ENCODE data around the gene VPS25.
"Not testable (repeated sequence)": the region's sequence is repeated elsewhere in the genome, so short reads cannot be mapped to it uniquely, and the experiment has no call there.

The VPS25 gene

DNA sequence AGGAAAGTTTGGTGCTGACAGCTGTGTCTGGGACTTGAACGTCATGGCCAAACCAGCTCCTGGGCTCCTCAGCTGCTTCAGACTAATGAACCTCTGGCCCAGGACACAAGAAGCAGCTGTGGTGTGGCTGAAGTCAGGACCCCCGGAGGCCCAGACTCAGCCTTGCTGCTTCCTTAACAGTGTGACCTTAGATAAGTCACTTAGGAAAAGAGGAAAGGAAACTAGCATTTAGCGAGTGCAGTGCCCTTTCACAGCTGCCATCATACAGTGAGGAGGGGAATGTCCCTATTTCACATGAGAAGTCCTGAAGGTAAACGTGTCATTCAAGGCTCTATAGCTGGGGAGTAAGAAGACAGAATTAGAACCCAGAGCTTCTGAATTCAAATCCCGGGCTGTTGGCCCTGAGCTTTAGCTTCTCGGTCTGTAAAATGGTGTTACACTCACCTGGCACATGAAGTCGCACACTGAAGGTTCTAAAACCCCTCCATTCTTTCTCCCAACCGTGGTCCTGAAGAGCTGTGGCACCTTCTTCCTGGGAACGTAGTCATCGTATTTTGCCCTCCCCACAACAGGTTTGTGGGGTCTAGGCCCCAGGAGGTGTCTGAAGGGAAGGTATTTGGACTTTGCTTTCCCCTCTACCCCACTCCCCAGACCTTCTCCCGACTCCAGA lies 13.1 kb upstream of the VPS25 start:
- Histone ChIP-seq H3K27ac (peak overlapping the region in 1 of 2 donors; percentile 77), H3K4me3 (peak overlapping the region; percentile 70)
- no peak for DNase-seq (ENCODE audit: low spot score)
- TF ChIP-seq, protein P1, sequence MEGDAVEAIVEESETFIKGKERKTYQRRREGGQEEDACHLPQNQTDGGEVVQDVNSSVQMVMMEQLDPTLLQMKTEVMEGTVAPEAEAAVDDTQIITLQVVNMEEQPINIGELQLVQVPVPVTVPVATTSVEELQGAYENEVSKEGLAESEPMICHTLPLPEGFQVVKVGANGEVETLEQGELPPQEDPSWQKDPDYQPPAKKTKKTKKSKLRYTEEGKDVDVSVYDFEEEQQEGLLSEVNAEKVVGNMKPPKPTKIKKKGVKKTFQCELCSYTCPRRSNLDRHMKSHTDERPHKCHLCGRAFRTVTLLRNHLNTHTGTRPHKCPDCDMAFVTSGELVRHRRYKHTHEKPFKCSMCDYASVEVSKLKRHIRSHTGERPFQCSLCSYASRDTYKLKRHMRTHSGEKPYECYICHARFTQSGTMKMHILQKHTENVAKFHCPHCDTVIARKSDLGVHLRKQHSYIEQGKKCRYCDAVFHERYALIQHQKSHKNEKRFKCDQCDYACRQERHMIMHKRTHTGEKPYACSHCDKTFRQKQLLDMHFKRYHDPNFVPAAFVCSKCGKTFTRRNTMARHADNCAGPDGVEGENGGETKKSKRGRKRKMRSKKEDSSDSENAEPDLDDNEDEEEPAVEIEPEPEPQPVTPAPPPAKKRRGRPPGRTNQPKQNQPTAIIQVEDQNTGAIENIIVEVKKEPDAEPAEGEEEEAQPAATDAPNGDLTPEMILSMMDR (IDR thresholded peaks at IDR 0.05) = no peak

DNA sequence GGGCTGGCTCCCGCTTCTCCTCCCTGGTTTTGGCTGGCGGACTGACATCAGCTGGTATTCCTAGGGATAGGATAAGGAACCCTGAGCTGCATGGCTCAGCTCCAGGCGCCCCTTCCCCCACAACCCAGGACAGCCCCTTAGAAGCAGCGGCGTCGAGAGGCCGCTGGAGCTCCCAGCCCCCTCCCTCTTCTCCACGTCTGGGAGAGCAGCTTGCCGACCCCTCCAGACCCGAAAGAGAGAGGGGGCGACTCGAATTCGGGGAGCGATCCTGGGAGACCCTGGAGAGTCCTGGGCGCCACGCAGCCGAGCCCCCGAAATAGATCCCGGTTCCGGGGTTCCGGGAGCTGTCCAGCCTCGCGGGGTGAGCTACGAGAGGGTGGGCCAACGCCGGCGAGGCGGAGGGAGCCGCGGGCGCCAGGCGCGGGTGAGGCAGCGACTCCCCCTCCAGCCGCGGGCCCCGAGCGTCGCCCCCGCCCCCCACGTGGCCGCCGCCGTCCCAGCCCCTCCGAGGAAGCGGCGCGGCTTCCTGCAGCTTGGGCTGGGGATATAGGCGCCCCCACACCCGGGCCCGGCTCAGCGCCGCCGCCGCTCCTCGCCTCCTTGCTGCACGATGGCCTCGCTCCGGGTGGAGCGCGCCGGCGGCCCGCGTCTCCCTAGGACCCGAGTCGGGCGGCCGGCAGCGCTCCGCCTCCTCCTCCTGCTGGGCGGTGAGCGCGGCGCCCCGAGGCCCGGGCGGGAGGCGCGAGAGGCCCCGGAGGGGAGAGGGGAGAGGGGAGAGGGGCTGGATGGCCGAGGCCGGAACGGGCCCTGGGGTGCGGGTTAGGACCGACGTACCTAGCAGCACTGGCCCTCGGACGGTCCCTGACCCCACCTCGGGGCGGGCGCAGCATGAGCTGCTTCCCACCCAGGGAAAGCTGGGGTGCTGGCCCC lies 12.3 kb upstream of the VPS25 start, which contains the start of gene RAMP2:
TSS of gene RAMP2 (plus strand) at position 576 of the 930 bp plus-strand sequence. CDS start at position 611, 35 bp downstream.
- Histone ChIP-seq H3K27ac (peak within 1 kb of the TSS; percentile 13 to 77), H3K4me3 (peak within 1 kb of the TSS; percentile 70)
- DNase-seq (ENCODE audit: low spot score) = no peak
- TF ChIP-seq, protein P1 (IDR thresholded peaks at IDR 0.05) = no peak

DNA sequence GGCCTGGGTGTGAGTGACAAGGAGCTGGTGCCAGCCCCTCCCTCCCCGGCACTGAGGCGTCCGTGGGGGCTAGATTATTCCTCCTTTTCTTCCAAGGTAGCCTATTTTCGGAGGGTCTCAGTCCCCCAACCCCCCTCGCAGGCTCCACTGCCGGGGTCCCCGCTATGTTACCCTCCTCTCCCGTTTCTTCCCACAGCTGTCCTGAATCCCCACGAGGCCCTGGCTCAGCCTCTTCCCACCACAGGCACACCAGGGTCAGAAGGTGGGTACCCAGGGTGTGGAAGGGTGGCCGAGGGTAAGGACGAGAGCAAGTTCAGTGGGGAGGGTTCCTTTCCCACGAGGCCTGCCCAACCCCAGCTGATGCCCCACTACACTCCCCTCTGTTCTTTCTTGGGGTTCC lies 11.6 kb upstream of the VPS25 start:
- H3K4me3 ChIP-seq = peak overlapping the region; percentile 70
- no peak for DNase-seq (ENCODE audit: low spot score)
- TF ChIP-seq, protein P1 (IDR thresholded peaks at IDR 0.05) = no peak
- peak overlapping the region; percentile 13 to 77 for H3K27ac ChIP-seq

DNA sequence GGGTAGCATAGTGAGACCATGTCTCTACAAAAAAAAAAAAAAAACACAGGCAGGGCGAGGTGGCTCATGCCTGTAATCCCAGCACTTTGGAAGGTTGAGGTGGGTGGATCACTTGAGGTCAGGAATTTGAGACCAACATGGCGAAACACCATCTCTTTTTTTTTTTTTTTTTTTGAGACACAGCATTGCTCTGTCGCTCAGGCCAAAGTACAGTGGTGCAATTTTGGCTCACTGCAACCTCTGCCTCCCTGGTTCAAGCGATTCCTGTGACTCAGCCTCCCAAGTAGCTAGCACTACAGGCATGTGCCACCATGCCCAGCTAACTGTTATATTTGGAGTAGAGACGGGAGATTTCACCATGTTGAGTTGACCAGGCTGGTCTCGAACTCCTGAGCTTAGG lies 7.1 kb upstream of the VPS25 start:
- Histone ChIP-seq H3K27ac (no peak overlapping the region), H3K4me3 (no peak overlapping the region)
- no peak for DNase-seq (ENCODE audit: low spot score)
- TF ChIP-seq, protein P1 (IDR thresholded peaks at IDR 0.05) = no peak

DNA sequence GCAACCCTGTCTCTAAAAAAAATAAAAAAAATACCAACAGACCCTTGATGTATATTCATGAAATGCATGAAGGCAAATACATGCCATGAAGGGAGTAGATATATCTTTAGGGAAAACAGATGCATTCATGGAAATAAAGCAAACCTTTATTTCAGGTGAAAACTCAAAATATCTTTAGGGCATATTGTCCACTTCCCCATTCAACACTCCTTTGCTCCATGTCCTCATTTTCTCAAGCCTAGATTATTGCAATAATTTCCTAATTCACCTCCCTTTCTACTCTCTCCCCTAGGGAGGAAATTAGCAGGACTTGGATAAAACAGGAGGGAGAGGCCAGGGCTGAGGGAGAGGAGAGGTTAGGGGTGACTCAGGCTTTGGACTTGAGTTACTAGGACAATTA lies 5.7 kb upstream of the VPS25 start:
- no peak for DNase-seq (ENCODE audit: low spot score)
- TF ChIP-seq, protein P1 (IDR thresholded peaks at IDR 0.05) = no peak
- H3K27ac ChIP-seq = no peak overlapping the region
- no peak overlapping the region for H3K4me3 ChIP-seq

DNA sequence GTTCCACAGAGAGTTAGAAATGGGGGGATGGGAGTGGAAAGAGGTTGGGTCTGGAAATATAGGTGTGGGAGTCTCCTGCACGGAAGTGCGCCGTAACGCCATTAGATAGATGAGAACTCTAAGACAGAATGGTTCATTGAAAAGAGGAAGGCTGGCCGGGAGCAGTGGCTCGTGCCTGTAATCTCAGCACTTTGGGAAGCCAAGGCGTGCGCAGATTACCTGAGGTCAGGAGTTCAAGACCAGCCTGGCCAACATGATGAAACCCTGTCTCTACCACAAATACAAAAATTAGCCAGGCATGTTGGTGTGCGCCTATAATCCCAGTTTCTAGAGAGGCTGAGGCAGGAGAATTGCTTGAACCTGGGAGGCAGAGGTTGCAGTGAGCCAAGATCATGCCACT lies 5.2 kb upstream of the VPS25 start:
- not testable (repeated sequence) for DNase-seq (ENCODE audit: low spot score); H3K27ac ChIP-seq; H3K4me3 ChIP-seq

DNA sequence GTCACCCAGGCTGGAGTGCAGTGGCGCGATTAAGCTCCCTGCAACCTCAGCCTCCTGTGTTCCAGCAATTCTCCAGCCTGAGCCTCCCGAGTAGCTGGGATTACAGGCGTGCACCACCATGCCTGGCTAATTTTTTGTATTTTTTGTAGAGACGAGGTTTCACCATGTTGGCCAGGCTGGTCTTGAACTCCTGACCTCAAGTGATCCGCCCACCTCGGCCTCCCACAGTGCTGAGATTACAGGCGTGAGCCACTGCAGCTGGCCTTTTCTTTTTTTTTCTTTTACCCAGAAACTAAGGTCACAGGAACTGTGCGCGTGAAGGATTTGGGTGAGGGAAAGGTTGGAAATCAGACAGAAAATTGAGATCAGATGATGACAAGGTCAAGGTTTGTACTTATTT lies 3.3 kb upstream of the VPS25 start:
- H3K27ac ChIP-seq; H3K4me3 ChIP-seq; DNase-seq (ENCODE audit: low spot score): not testable (repeated sequence)

DNA sequence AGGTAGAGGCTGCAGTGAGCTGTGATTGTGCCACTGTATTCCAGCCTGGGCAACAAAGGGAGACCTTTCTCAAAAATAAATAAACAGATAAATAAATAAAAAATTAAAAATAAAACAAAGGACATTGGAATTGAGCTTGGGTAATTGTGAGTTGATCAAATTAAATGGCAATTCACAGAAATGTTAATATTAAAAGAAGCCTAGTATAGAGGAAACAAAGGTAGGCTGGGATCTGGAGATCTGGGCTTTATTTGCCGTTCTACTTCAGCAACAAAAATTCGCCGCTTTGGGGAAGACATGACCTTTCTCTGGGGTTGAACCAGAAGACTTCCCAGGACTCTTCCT lies 332 bp upstream of the VPS25 start:
- H3K27ac ChIP-seq = peak overlapping the region; percentile 72 to 84
- TF ChIP-seq, protein P1 (IDR thresholded peaks at IDR 0.05) = no peak
- H3K4me3 ChIP-seq = peak overlapping the region; percentile 87
- DNase-seq (ENCODE audit: low spot score) = no peak
